Neuronal stem cell (in vitro differentiated cells): Measurements from ENCODE around the gene ZNF771.

Source experiments
- DNase-seq: peaks from one replicate; pipeline ENCODE4 v3.0.0-alpha.2; 2013; ENCODE audit warnings: low spot score
- H2AFZ ChIP-seq: one replicate; pipeline ENCODE4 v1.6.1; 2013; ENCODE audit warnings: mild to moderate bottlenecking, low read length, inconsistent platforms
- H2AK5ac ChIP-seq: 2 replicates; pipeline ENCODE4 v1.6.1; 2013; ENCODE audit warnings: low read depth, mild to moderate bottlenecking, inconsistent platforms, low read length, moderate library complexity, mixed read lengths
- H2BK120ac ChIP-seq: 2 replicates; pipeline ENCODE4 v1.6.1; 2013; ENCODE audit warnings: low read depth, mild to moderate bottlenecking, inconsistent platforms, low read length, moderate library complexity, mixed read lengths
- H2BK12ac ChIP-seq: one replicate; pipeline ENCODE4 v1.6.1; 2013; ENCODE audit warnings: low read length, inconsistent platforms
- H2BK15ac ChIP-seq: 2 replicates; pipeline ENCODE4 v1.6.1; 2013; ENCODE audit warnings: mild to moderate bottlenecking, low read length, inconsistent platforms, mixed read lengths
- H2BK5ac ChIP-seq: one replicate; pipeline ENCODE4 v1.6.1; 2013; ENCODE audit warnings: inconsistent platforms, mild to moderate bottlenecking, low read length, moderate library complexity
- H3K14ac ChIP-seq: one replicate; pipeline ENCODE4 v1.6.1; 2013; ENCODE audit warnings: low read length, inconsistent platforms
- H3K18ac ChIP-seq: 2 replicates; pipeline ENCODE4 v1.6.1; 2013; ENCODE audit warnings: low read length, inconsistent platforms
- H3K23ac ChIP-seq: 2 replicates; pipeline ENCODE4 v1.6.1; 2013; ENCODE audit warnings: low read depth, mild to moderate bottlenecking, mixed read lengths, low read length, inconsistent platforms; ENCODE audit not compliant: poor library complexity
- H3K27ac ChIP-seq: replicated peaks from 3 replicates; pipeline ENCODE4 v1.5.1; 2013; ENCODE audit warnings: low read length, inconsistent platforms
- H3K27me3 ChIP-seq, 3 experiments: 2 replicates each; pipeline ENCODE4 v1.6.1; 2013; ENCODE audit warnings: low read length in 3 of 3, mild to moderate bottlenecking in 2 of 3, inconsistent platforms in 1 of 3, low read depth in 1 of 3, mixed read lengths in 1 of 3, moderate library complexity in 1 of 3; ENCODE audit not compliant: control insufficient read depth in 3 of 3, insufficient read depth in 3 of 3
- H3K36me3 ChIP-seq, 2 donors: replicated peaks in 1 of 2; 2 replicates each; pipeline ENCODE4 v1.6.1; 2013; ENCODE audit warnings: low read length in 2 of 2; ENCODE audit not compliant: control insufficient read depth in 2 of 2, insufficient read depth in 2 of 2
- H3K4ac ChIP-seq: 2 replicates; pipeline ENCODE4 v1.6.1; 2013; ENCODE audit warnings: inconsistent platforms, mild to moderate bottlenecking, low read length, moderate library complexity
- H3K4me1 ChIP-seq, 2 donors: 1 replicate in 1 of 2; 2 replicates in 1 of 2; pipeline ENCODE4 v1.6.1; 2013; ENCODE audit warnings: low read length in 2 of 2, low read depth in 1 of 2; ENCODE audit not compliant: control insufficient read depth in 2 of 2, insufficient read depth in 1 of 2
- H3K4me2 ChIP-seq: one replicate; pipeline ENCODE4 v1.6.1; 2013; ENCODE audit warnings: mild to moderate bottlenecking, low read length, inconsistent platforms; ENCODE audit not compliant: insufficient read depth, poor library complexity, severe bottlenecking
- H3K4me3 ChIP-seq, 2 donors: 2 replicates each; pipeline ENCODE4 v1.5.1; 2013; ENCODE audit warnings: low read length in 2 of 2, mild to moderate bottlenecking in 2 of 2, inconsistent platforms in 1 of 2, moderate library complexity in 1 of 2
- H3K79me1 ChIP-seq: one replicate; pipeline ENCODE4 v1.6.1; 2013; ENCODE audit warnings: low read depth, mild to moderate bottlenecking, inconsistent platforms, low read length, moderate library complexity
- H3K9ac ChIP-seq: one replicate; pipeline ENCODE4 v1.6.1; 2013; ENCODE audit warnings: mild to moderate bottlenecking, low read depth, low read length, inconsistent platforms; ENCODE audit not compliant: poor library complexity
- H3K9me3 ChIP-seq, 2 donors: replicated peaks in 1 of 2; 2 replicates each; pipeline versions ENCODE3 to v1.6.1; 2013; ENCODE audit warnings: low read length in 2 of 2, mild to moderate bottlenecking in 2 of 2, inconsistent platforms in 1 of 2, low read depth in 1 of 2, mixed read lengths in 1 of 2, moderate library complexity in 1 of 2; ENCODE audit not compliant: control insufficient read depth in 2 of 2, insufficient read depth in 1 of 2
- H4K8ac ChIP-seq: one replicate; pipeline ENCODE4 v1.6.1; 2013; ENCODE audit warnings: low read depth, mild to moderate bottlenecking, inconsistent platforms, low read length, moderate library complexity
- H4K91ac ChIP-seq: one replicate; pipeline ENCODE4 v1.6.1; 2013; ENCODE audit warnings: low read length, low read depth, mild to moderate bottlenecking, inconsistent platforms; ENCODE audit not compliant: poor library complexity
- WGBS, 2 donors: extraction: QIAGEN DNeasy Blood & Tissue Kit; methylation state at CpG; one replicate each; pipeline ENCODE4 v1.1.7; 2013; ENCODE audit warnings: missing lambda C conversion rate in 2 of 2, mixed read lengths in 1 of 2; ENCODE audit not compliant: insufficient read length in 2 of 2, insufficient replicate concordance in 1 of 2; ENCODE audit errors: extremely low coverage in 2 of 2; 5-methylcytosine and 5-hydroxymethylcytosine counted together

Gene ZNF771

GRCh38 chr16:30457256-30457655 is 49.9 kb downstream of the ZNF771 start:
- no peak overlapping the region for H2BK120ac ChIP-seq
- H3K27ac ChIP-seq, result no peak overlapping the region
- no peak for DNase-seq
- no CpG with 5 or more reads among the region's 1 CpG for WGBS, 2 donors
- no peaks in the 10 kb centered on the region for H3K4me1 ChIP-seq
- H2BK15ac ChIP-seq, result no peak overlapping the region
- no peak overlapping the region for H3K9ac ChIP-seq
- H3K27me3 ChIP-seq, result peaks cover 0 to 29% (median 0%) of the 10 kb centered on the region in 3 experiments
- no peak overlapping the region for H2AFZ ChIP-seq
- no peaks in the 10 kb centered on the region for H3K9me3 ChIP-seq
- H3K36me3 ChIP-seq, result no peaks in the 10 kb centered on the region
- H3K4me2 ChIP-seq, result no peak overlapping the region
- H4K91ac ChIP-seq, result no peak overlapping the region
- no peak overlapping the region for H3K14ac ChIP-seq
- H2BK12ac ChIP-seq, result no peak overlapping the region
- no peak overlapping the region for H3K4ac ChIP-seq
- H4K8ac ChIP-seq, result no peak overlapping the region
- H3K23ac ChIP-seq, result no peak overlapping the region
- no peak overlapping the region for H2AK5ac ChIP-seq
- H2BK5ac ChIP-seq, result peak overlapping the region; percentile 27
- H3K4me3 ChIP-seq, result no peak overlapping the region
- H3K18ac ChIP-seq, result no peak overlapping the region
- no peaks in the 10 kb centered on the region for H3K79me1 ChIP-seq

GRCh38 chr16:30457743-30458560 is 50.5 kb downstream of the ZNF771 start:
- Histone ChIP-seq H2BK5ac (no peak overlapping the region), H3K4me1 (no peaks in the 10 kb centered on the region)

GRCh38 chr16:30458561-30459394 is 51.4 kb downstream of the ZNF771 start:
- no peaks in the 10 kb centered on the region for H3K36me3 ChIP-seq
- H2BK5ac ChIP-seq, result peak overlapping the region; percentile 48
- H2BK15ac ChIP-seq, result no peak overlapping the region
- no peak overlapping the region for H3K27ac ChIP-seq
- H2BK12ac ChIP-seq, result peak overlapping the region; percentile 41
- no peaks in the 10 kb centered on the region for H3K9me3 ChIP-seq
- H2AK5ac ChIP-seq, result peak overlapping the region; percentile 64
- H4K91ac ChIP-seq, result no peak overlapping the region
- no peak overlapping the region for H3K4ac ChIP-seq
- H3K4me1 ChIP-seq, result no peaks in the 10 kb centered on the region
- H3K23ac ChIP-seq, result peak overlapping the region; percentile 80
- no peak overlapping the region for H3K4me2 ChIP-seq
- H2BK120ac ChIP-seq, result no peak overlapping the region
- no peak for DNase-seq
- no peak overlapping the region for H3K4me3 ChIP-seq
- peak overlapping the region; percentile 6 for H2AFZ ChIP-seq
- H3K9ac ChIP-seq, result no peak overlapping the region
- peak overlapping the region; percentile 50 for H3K18ac ChIP-seq
- H3K14ac ChIP-seq, result peak overlapping the region; percentile 14
- no peak overlapping the region for H4K8ac ChIP-seq
- no peaks in the 10 kb centered on the region for H3K79me1 ChIP-seq
- peaks cover 0 to 19% (median 0%) of the 10 kb centered on the region in 3 experiments for H3K27me3 ChIP-seq
- no CpG with 5 or more reads among the region's 22 CpGs for WGBS, 2 donors

More at GRCh38 chr16:30457743-30458560, 50.5 kb downstream of the ZNF771 start:
- no peak overlapping the region for H3K9ac ChIP-seq
- no peak overlapping the region for H4K91ac ChIP-seq
- no peaks in the 10 kb centered on the region for H3K9me3 ChIP-seq
- no peak overlapping the region for H3K23ac ChIP-seq
- no peak overlapping the region for H2AFZ ChIP-seq
- H3K27me3 ChIP-seq, result peaks cover 0 to 22% (median 0%) of the 10 kb centered on the region in 3 experiments
- no peak overlapping the region for H3K27ac ChIP-seq
- no peak overlapping the region for H4K8ac ChIP-seq
- no peak overlapping the region for H3K4ac ChIP-seq
- H3K14ac ChIP-seq, result no peak overlapping the region
- no peak overlapping the region for H3K18ac ChIP-seq
- H2BK15ac ChIP-seq, result no peak overlapping the region
- WGBS, 2 donors, result no CpG with 5 or more reads among the region's 16 CpGs
- H2AK5ac ChIP-seq, result no peak overlapping the region
- no peaks in the 10 kb centered on the region for H3K36me3 ChIP-seq
- H3K4me3 ChIP-seq, result no peak overlapping the region
- no peak overlapping the region for H2BK120ac ChIP-seq
- DNase-seq, result no peak
- no peak overlapping the region for H2BK12ac ChIP-seq
- H3K79me1 ChIP-seq, result no peaks in the 10 kb centered on the region
- H3K4me2 ChIP-seq, result no peak overlapping the region

- H3K9me3 ChIP-seq, result no peaks in the 10 kb centered on the region
- H3K23ac ChIP-seq, result no peak overlapping the region
- H2AK5ac ChIP-seq, result no peak overlapping the region
- H3K36me3 ChIP-seq, result no peaks in the 10 kb centered on the region
- no peak overlapping the region for H3K9ac ChIP-seq
- H2BK120ac ChIP-seq, result no peak overlapping the region
- H2BK5ac ChIP-seq, result no peak overlapping the region
- DNase-seq, result no peak
- no peak overlapping the region for H2BK15ac ChIP-seq
- H3K4ac ChIP-seq, result no peak overlapping the region
- H3K18ac ChIP-seq, result no peak overlapping the region
- H2BK12ac ChIP-seq, result no peak overlapping the region
- H4K8ac ChIP-seq, result no peak overlapping the region
- no peak overlapping the region for H2AFZ ChIP-seq
- no peak overlapping the region for H3K27ac ChIP-seq
- H4K91ac ChIP-seq, result no peak overlapping the region
- no peaks in the 10 kb centered on the region for H3K79me1 ChIP-seq
- no peak overlapping the region for H3K4me2 ChIP-seq
- peaks cover 0 to 13% (median 0%) of the 10 kb centered on the region in 3 experiments for H3K27me3 ChIP-seq
- no peak overlapping the region for H3K14ac ChIP-seq
- no CpG with 5 or more reads among the region's 11 CpGs for WGBS, 2 donors
- H3K4me1 ChIP-seq, result no peaks in the 10 kb centered on the region
- no peak overlapping the region for H3K4me3 ChIP-seq
These were observed 52.0 kb downstream of the ZNF771 start for GRCh38 chr16:30459456-30459855.
